HAP-1 (cell line): ENCODE results near the gene BARX2.

ENCODE experiments used
- DNase-seq, 2 experiments: peaks; one replicate each; pipeline ENCODE4 v3.0.0-alpha.2; 2016 to 2020; ENCODE audit warnings: low spot score in 2 of 2
- H3K27me3 ChIP-seq: fragments of 250-450 bp; sonication (Bioruptor Pico); 2 replicates; pipeline ENCODE4 v1.5.1; 2020; ENCODE audit warnings: low read depth, mild to moderate bottlenecking, moderate library complexity
- H3K36me3 ChIP-seq: fragments of 250-450 bp; sonication (Bioruptor Pico); replicated peaks from 2 replicates; pipeline ENCODE4 v1.5.1; 2020; ENCODE audit warnings: mild to moderate bottlenecking
- H3K4me1 ChIP-seq: fragments of 250-450 bp; sonication (Bioruptor Pico); 2 replicates; pipeline ENCODE4 v1.5.1; 2020; ENCODE audit warnings: mild to moderate bottlenecking
- H3K4me3 ChIP-seq: fragments of 250-450 bp; sonication (Bioruptor Pico); 2 replicates; pipeline ENCODE4 v1.5.1; 2020; ENCODE audit warnings: mild to moderate bottlenecking, moderate library complexity
- H3K9me3 ChIP-seq: fragments of 250-450 bp; sonication (Bioruptor Pico); 2 replicates; pipeline ENCODE4 v1.5.1; 2020; ENCODE audit warnings: mild to moderate bottlenecking, moderate library complexity
- in situ Hi-C: fragments of 300-500 bp; cut with MboI; formaldehyde crosslinking; loops from 3 replicates; pipeline ENCODE4 v1.14.3; 2020; ENCODE audit warnings: low sequenced_read_pairs, inconsistent platforms, mixed read lengths

BARX2 gene

DNA sequence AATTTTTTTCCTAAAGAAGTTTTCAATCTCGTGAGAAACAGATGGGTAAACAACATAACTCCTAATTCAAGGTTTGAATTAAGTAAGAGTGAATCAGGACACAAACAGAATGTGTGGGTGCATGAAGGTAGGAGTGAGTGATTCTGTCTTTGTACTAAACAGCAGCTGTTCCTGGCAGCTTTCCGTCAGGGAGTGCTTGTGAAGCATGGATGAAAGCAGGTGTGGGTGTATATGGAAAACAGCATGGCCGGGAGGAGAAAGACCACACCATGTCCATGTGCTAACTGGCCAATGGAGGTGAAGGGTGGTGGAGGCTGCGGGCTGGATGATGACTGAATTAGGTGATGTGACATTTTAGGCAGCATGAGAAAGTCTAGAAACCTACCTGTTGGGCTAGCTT lies 49.6 kb downstream of the BARX2 start:
- Histone ChIP-seq H3K4me3 (no peak overlapping the region), H3K27me3 (peaks cover 3% of the 10 kb centered on the region; the same call in 1 of the 2 replicates), H3K9me3 (no peaks in the 10 kb centered on the region), H3K4me1 (no peaks in the 10 kb centered on the region), H3K36me3 (no peaks in the 10 kb centered on the region)
- no peak for DNase-seq
- in situ Hi-C loops = no loop called here

DNA sequence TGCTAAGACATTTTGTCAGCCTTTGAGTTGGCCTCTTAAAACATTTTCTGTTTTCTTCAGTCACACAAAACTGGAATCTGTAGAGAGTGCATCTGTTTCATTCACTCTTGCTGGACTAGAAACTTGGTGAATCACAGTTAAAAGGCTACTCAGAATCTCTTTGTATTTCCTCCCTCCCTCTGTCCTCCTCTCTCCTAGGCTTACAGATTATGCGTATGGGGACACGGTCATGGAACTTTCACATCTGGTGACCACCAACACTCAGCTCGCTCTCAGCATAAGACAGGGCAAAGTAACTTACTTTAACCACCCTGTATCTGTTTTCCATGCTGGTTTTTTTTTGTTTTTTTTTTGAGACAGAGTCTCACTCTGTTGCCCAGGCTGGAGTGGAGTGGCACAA lies 50.4 kb downstream of the BARX2 start:
- no peaks in the 10 kb centered on the region for H3K9me3 ChIP-seq
- no peaks in the 10 kb centered on the region for H3K4me1 ChIP-seq
- no peak overlapping the region for H3K4me3 ChIP-seq
- in situ Hi-C loops = no loop called here
- no peaks in the 10 kb centered on the region for H3K36me3 ChIP-seq
- DNase-seq = no peak
- H3K27me3 ChIP-seq = peaks cover 3% of the 10 kb centered on the region; the same call in 1 of the 2 replicates

DNA sequence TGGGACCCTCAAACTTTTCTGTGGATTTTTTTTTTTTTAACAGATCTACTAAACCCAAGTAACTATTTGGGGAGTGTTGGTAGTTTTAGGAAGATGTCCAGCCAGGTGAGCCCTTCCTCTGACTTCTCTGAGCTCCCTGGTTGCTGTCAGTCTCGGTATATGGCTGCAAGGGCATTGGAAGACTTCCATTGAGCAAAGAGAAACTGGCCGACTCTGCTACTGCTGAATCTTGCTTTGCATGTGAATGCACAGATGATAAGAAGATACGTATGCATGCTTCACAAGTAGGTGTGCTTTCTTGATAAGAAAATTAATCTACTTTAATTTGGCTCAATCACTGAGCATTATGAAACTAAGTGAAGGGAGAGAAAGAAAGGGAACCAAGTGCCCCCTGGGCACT lies 51.1 kb downstream of the BARX2 start:
- peaks cover 3% of the 10 kb centered on the region; the same call in 1 of the 2 replicates for H3K27me3 ChIP-seq
- in situ Hi-C loops = no loop called here
- no peaks in the 10 kb centered on the region for H3K9me3 ChIP-seq
- H3K36me3 ChIP-seq = no peaks in the 10 kb centered on the region
- H3K4me1 ChIP-seq = no peaks in the 10 kb centered on the region
- H3K4me3 ChIP-seq = no peak overlapping the region
- no peak for DNase-seq

DNA sequence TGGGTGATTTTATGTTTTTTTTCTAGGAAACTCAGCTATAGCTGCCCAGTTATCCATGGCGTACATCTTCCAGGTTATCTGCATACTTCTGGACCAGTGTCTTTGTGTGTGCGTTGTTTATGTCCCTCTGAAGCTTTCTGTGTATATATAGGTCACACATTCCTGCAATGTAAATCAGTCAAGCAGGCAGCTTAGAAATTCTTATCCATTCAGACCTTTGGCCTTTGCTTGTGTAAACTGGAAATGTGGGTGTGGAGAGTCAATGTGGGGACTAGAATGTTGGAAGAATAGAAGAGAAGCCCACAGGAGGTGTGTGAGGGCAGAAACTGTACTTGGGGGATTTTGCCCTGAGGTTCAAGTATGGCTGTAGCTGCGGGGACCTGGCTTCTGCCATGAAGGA lies 51.7 kb downstream of the BARX2 start:
- no peaks in the 10 kb centered on the region for H3K36me3 ChIP-seq
- peaks cover 3% of the 10 kb centered on the region; the same call in 1 of the 2 replicates for H3K27me3 ChIP-seq
- in situ Hi-C loops = no loop called here
- no peaks in the 10 kb centered on the region for H3K9me3 ChIP-seq
- no peak overlapping the region for H3K4me3 ChIP-seq
- H3K4me1 ChIP-seq = no peaks in the 10 kb centered on the region
- no peak for DNase-seq

DNA sequence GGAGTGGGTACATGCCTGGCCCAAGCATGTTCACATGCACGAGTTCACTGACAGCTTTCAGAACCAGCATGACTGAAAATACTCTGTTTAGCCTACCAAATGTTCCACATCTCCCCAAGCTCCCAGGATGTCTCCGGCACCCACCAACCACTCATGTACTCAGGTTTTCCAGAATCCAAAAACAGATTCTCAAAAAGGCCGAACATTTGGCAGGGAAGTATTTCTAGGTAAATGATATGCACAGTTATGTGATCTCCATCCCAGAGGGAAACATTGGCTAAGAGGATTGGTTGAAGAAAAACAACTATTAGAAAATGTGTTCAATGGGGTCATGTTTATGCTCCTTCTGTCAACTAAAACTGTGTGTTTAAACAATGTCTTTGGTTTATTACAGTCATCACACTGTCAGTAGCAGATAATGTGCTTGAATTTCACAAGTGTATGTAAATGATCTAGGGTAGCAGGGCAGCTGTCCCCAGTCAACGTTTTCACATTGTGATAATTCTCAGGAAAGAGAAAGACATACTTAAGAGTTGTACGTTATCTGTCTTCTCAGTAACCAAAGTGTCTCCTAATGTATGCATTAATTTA lies 52.3 kb downstream of the BARX2 start:
- Histone ChIP-seq H3K27me3 (peaks cover 3% of the 10 kb centered on the region; the same call in 1 of the 2 replicates), H3K4me3 (no peak overlapping the region), H3K4me1 (no peaks in the 10 kb centered on the region), H3K9me3 (no peaks in the 10 kb centered on the region), H3K36me3 (no peaks in the 10 kb centered on the region)
- in situ Hi-C loops = no loop called here
- DNase-seq = no peak

DNA sequence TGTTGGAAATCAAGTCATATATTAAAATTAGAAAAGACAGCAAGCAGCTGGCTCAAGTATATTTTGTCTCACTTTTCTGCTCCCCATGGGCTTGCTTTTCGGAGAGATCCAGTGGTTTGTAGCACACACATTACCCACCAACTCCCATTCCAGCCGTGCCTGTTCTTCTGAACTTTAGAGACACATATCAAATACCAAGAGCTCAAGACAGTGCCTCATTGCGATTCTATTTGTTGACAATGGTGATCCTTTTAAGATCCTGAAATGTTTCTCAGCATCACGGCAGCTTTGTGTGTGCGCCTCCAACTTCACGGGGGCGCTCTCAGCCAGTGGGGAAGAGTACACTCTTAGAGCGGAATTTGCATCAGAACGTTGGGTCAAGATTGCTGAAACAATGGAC lies 52.9 kb downstream of the BARX2 start:
- no peaks in the 10 kb centered on the region for H3K36me3 ChIP-seq
- H3K27me3 ChIP-seq = peaks cover 3% of the 10 kb centered on the region; the same call in 1 of the 2 replicates
- no peaks in the 10 kb centered on the region for H3K9me3 ChIP-seq
- in situ Hi-C loops = no loop called here
- H3K4me3 ChIP-seq = no peak overlapping the region
- no peak for DNase-seq
- no peaks in the 10 kb centered on the region for H3K4me1 ChIP-seq

DNA sequence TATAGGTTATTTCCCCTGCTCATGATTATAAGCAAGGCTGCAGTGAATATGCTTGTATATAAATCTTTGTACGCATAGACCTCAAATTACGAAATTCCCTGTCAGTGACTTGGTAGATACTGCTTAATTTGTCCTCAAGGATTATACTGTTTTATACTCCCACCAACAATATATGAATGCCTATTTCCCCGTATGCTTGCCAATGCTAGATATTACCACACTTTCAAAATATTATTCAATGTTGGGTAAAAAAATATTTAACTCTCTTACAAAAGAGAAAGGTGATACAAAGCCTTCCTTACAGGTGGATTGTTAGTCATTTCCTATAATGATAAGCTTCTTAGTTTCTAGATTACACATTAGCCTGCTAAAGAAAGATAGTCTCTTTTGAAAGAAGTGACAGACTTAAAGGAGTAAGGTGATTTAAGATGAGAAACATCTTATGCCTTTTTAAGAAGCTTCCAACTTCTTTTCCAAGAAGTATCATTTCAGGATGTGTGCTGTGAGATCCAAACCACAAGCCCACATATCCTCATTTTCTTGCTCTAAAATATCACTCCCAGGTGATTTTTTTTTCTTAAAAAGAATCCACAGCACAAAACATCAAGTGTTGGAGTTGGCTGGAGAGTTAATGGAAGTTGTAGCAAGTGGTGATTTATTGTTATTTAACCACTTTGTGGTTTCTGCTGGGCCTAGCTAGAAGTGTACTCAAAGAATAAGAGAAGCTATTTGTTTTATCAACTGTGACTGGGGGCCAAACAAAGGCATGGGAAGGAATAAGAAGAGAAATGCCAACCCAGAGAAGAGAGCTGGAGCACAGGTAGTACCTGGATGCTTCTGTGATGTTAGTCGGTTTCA lies 59.2 kb downstream of the BARX2 start:
- in situ Hi-C loops = no loop called here
- Histone ChIP-seq H3K4me1 (no peaks in the 10 kb centered on the region), H3K27me3 (no peaks in the 10 kb centered on the region), H3K9me3 (no peaks in the 10 kb centered on the region), H3K4me3 (no peak overlapping the region), H3K36me3 (no peaks in the 10 kb centered on the region)
- DNase-seq = no peak

DNA sequence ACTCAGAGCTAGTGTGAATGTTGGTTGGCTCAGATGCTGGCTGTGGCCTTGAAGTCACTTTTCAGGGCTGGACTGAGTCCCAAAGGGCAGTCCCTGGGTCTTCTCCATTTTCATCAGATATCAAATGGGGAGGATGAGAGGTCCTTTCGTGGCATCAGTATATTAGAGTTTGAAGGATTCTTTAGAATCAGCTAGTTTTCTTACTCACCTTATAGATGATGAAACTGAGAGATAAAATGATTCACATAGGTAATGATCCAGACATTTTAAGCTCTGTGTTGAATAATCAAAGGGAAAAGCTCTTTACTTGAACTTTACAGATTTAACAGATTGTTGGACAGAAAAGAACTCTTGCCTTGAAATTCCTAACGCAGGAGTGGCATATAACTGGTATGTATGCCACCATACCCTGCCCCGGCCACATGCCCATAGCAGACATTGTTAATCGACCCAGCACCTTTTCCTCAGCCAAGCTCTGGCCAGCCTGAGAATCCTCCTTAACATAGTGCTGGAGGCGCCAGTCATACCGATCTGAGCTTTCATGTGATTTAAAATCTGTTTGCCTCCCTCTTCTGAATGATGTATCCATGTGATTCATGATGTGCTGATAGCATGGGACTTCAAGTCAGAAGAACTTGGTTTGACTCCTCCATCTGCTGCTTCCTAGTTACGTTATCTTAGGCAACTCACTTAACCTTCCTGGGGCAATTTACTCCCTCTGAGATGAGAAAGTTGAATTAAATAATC lies 60.0 kb downstream of the BARX2 start:
- Histone ChIP-seq H3K9me3 (no peaks in the 10 kb centered on the region), H3K27me3 (no peaks in the 10 kb centered on the region), H3K4me3 (no peak overlapping the region), H3K4me1 (no peaks in the 10 kb centered on the region), H3K36me3 (no peaks in the 10 kb centered on the region)
- no peak for DNase-seq
- in situ Hi-C loops = no loop called here

DNA sequence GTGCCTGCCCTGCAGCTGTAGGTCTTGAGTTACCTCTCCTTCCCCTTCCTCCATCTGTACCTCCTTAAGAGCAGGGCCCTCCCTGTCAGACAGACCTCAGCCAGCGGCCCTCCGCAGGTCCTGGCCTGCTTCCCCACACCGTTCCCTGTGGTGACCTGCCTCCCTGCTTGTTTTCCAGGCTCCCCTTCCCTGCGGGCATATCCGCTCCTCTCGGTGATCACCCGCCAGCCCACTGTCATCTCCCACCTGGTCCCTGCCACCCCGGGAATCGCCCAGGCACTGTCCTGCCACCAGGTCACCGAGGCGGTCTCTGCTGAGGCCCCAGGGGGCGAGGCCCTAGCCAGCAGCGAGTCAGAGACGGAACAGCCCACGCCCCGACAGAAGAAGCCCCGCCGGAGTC lies 60.9 kb downstream of the BARX2 start:
- in situ Hi-C loops = no loop called here
- H3K9me3 ChIP-seq = no peaks in the 10 kb centered on the region
- H3K4me3 ChIP-seq = no peak overlapping the region
- no peaks in the 10 kb centered on the region for H3K4me1 ChIP-seq
- no peak for DNase-seq
- H3K27me3 ChIP-seq = no peaks in the 10 kb centered on the region
- no peaks in the 10 kb centered on the region for H3K36me3 ChIP-seq

DNA sequence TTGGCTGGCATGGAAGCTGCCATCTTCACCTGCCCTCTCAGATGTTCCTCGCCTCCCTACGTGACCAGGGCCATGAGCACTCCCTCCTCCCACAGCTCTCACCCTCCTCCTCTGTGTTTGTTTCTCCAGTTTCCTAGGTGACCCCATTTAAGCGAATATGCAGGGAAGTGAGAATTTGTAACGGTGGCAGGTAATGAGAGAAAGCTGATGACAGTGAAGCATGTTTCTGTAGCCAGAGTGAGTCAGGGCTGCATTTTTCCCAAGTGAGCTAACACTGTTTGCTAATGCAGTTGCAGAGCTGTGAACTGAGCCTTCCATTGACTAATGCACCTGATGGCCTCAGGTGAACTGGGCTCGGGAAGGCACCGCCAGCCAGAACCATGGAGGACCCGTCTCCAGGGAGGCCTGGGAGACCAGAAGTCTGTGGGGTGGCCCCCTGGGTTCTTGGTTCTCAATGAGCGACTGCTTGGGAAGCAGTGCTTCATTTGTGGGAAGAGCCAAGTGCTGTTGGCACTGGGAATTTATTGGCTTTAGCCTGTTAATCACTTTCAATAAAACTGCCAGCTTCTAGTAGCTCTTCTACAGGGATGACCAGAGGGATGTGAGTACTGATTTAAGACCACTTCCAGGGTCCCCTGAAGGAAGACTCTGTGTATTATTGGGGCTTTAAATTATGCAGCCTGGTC lies 64.5 kb downstream of the BARX2 start:
- no peaks in the 10 kb centered on the region for H3K36me3 ChIP-seq
- in situ Hi-C loops = no loop called here
- H3K27me3 ChIP-seq = no peaks in the 10 kb centered on the region
- no peak for DNase-seq
- no peak overlapping the region for H3K4me3 ChIP-seq
- no peaks in the 10 kb centered on the region for H3K4me1 ChIP-seq
- no peaks in the 10 kb centered on the region for H3K9me3 ChIP-seq

DNA sequence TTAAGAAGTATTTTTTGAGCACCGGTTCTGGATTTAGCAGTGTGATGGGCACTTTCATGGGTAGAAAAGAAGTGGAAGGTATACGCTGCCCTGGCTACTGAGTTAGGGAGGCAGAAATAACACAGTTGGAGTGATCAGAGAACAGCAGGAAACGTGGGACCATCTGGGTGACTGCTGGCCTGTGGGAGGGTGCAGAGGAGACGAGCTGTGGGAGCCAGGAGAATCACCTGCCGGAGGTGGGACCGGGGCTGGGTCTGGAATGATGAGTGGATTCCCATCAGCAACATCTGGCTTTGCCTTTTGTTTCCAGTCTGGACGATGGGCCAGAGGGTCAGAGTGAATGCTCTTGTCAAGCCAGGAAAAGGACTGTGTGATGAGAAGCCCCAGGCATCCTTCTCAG lies 66.5 kb downstream of the BARX2 start:
- no peak for DNase-seq
- H3K9me3 ChIP-seq = no peaks in the 10 kb centered on the region
- H3K4me1 ChIP-seq = no peaks in the 10 kb centered on the region
- in situ Hi-C loops = no loop called here
- H3K36me3 ChIP-seq = no peaks in the 10 kb centered on the region
- H3K4me3 ChIP-seq = no peak overlapping the region
- H3K27me3 ChIP-seq = no peaks in the 10 kb centered on the region

DNA sequence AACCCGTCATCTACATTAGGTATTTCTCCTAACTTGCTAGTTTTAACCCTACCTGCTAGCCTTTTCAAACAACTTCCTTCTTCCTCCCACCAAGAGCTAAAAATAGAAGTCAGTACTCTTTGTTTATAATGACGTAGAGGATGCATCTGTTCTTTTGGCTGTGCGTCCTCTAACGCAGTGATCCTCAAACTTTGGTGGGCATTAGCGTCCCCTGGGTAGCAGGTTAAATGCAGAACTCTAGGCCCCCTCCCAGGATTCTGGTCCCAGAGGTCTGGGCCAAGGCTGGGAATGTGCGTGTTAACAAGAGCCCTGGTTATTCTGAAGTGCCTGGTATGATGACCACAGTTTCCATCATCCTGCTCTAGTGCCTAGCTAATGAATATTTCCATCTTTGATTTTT lies 67.6 kb downstream of the BARX2 start:
- no peaks in the 10 kb centered on the region for H3K9me3 ChIP-seq
- in situ Hi-C loops = no loop called here
- DNase-seq = no peak
- H3K4me1 ChIP-seq = no peaks in the 10 kb centered on the region
- no peaks in the 10 kb centered on the region for H3K27me3 ChIP-seq
- H3K36me3 ChIP-seq = no peaks in the 10 kb centered on the region
- no peak overlapping the region for H3K4me3 ChIP-seq

DNA sequence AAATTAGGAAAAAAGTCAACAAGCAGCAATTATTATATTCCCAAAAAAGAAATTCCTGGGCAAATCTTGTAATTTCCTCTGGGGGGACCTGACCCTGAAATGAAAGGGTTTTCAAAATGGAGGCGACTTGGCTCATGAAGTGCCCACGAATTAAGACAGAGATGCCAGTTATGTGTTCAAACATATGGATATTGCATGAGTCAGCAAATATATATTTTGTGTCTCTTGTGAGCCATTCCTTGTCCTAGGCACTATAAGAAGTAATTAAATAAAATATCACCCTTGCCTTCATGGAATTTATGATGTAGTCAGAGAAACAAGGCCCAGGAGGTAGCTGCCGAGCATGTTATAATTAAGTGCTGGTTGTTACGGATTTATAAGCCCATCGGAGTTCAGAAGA lies 68.6 kb downstream of the BARX2 start:
- Histone ChIP-seq H3K4me1 (no peaks in the 10 kb centered on the region), H3K27me3 (no peaks in the 10 kb centered on the region), H3K4me3 (no peak overlapping the region), H3K36me3 (no peaks in the 10 kb centered on the region), H3K9me3 (no peaks in the 10 kb centered on the region)
- in situ Hi-C loops = no loop called here
- no peak for DNase-seq
